GM04504 (cell line): ENCODE results near the gene TNK2.
A peak's percentile ranks its signal among the peaks of the same experiment; 100 is the strongest.
"Not testable (repeated sequence)": the region's sequence is repeated elsewhere in the genome, so short reads cannot be mapped to it uniquely, and the experiment has no call there.

Source experiments
- DNase-seq: peaks from one replicate; pipeline ENCODE4 v3.0.0-alpha.2; 2012; ENCODE audit warnings: low read depth

Gene TNK2

GRCh38 chr3:195907934-195908693 is at the start of gene TNK2:
Gene TNK2, minus strand, starts transcription at chr3:195908551. Its CDS starts 19,963 bp downstream, at chr3:195888588.
- no peak for DNase-seq

DNA sequence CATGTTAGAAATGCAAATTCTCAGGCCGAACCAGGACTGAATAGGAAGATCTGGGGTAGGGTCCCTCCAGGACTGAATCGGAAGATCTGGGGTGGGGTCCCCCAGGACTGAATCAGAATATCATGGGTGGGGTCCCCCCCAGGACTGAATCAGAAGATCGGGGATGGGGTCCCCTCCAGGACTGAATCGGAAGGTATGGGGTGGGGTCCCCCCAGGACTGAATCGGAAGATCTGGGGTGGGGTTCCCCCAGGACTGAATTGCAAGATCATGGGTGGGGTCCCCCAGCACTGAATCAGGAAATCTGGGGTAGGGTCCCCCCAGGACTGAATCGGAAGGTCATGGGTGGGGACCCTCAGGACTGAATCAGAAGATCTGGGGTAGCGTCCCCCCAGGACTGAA is 48.2 kb upstream of the TNK2 start:
- no peak for DNase-seq

GRCh38 chr3:195955416-195955841 is 47.1 kb upstream of the TNK2 start:
- DNase-seq: not testable (repeated sequence)

- not testable (repeated sequence) for DNase-seq
These were observed 46.4 kb upstream of the TNK2 start for GRCh38 chr3:195954752-195955119.

DNA sequence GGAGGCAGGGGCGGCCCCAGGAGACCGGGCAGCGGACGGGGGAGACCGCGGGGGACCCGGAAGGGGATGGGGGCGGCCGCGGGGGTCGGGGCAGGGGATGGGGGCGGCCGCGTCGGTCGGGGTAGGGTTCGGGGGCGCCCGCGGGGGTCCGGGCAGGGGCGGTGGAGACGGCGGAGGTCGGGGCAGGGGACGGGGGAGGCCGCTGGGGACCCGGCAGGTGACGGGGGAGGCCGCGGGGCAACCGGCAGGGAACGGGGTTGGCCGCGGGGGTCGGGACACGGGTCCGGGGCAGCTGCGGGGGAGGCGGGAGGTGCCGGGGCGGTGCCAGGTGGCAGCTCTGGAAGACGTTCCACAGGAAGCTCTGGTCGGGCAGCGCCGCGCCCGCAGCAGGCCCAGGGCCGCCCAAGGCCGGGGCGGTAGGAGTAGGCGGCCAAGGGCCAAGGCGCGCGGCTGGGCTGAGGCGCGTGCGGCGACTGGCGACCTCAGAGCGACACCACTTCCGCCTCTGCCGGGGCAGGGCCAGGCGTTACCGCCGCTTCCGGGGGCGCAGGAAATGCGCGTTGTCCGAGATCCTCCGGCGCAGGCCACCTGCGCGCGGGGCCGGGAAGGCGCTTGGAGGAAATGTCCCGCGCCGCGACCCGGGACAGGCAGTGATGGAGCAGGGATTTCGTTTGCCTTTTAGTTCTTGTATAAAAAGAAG is 45.9 kb upstream of the TNK2 start:
- DNase-seq: peak; percentile 14

DNA sequence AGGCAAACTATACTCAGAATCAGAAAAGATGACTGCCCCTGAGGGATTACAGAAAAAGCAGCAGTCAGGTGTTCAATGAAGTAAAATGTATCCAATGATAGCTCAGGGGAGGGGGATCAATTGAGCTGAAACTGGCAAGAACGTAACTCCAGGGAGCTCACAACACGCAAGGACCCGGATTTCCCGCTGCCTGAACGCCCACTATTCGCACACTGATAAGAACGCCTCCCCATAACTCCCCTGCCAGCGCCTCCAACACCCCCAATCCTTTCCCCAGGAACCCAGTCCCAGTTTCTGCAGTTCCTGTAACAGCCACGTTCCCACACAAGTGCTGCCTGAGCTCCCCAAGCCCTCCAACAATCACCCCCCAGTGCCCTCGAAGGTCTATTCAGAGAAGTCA is 44.2 kb upstream of the TNK2 start:
- not testable (repeated sequence) for DNase-seq

DNA sequence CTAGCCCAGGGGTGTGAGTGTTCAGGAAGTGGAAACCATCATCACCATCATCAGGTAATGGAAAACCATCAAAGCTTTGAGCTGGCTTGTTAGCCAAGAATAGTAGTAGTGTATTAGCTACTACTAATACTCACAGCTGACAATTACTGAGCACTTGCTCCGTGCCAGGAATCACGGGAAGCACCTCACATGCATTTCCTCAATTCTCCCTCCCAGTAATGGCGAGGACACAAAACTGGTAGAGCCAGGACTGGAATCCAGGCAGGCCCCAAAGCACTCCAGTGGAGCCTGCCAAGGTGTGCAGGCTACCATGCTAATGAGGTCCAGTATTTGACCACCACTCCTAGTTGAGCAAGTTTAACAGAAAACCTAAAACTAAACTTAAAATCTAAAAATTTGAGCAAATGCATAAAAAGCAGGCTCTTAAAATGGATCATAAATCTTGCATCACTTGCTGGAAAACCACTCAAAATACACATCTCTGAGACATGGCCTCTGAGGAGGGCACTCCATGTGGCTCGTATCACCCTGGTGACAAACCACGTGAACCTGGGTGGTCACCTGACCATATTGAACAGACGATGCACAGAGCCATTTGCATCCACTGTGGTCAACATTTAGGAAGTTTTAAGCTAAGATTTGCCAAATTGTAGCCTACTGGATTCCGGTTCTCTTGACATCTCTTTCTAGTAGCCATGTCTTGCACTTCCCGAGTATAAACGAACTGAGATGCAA is 43.3 kb upstream of the TNK2 start:
- not testable (repeated sequence) for DNase-seq

GRCh38 chr3:195950731-195951130 is 42.4 kb upstream of the TNK2 start:
- DNase-seq: not testable (repeated sequence)

DNA sequence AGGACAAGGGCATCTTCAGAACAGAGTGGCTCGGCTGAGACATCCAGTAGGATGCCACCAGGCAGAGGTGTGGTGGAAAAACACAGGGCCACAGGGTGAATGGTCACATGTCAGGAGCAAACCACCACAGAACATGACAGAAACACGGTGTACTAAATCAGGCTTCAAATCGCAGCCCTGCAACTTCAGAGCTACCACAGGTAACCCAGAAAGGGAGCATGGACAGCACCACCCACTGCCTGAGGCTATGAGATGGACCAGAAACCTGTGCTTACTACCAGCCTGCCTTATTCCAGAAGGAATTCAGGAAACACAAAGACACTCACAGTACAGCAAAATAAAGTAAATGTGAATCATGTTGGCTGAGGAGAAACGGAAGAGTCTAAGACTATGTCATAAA is 41.8 kb upstream of the TNK2 start:
- DNase-seq: not testable (repeated sequence)

- DNase-seq: not testable (repeated sequence)
These were observed 38.8 kb upstream of the TNK2 start for GRCh38 chr3:195946910-195947699.

DNA sequence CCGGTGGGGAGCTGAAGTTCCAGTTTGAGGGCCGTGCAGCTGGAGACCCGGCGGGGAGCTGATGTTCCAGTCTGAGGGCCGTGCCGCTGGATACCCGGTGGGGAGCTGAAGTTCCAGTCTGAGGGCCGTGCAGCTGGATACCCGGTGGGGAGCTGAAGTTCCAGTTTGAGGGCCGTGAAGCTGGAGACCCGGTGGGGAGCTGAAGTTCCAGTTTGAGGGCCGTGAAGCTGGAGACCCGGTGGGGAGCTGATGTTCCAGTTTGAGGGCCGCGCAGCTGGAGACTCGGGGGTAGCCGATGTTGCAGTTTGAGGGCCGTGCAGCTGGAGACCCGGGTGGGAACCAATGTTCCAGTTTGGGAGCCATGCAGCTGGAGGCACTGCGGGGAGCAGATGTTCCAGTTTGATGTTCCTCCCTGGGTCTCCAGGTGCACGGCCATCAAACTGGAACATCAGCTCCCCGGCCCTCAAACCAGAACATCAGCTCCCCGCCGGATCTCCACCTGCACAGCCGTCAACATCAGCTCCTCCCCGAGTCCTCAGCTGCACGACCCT is 33.0 kb upstream of the TNK2 start:
- DNase-seq: not testable (repeated sequence)

GRCh38 chr3:195940806-195941205 is 32.5 kb upstream of the TNK2 start:
- DNase-seq: not testable (repeated sequence)

- not testable (repeated sequence) for DNase-seq
These were observed 31.4 kb upstream of the TNK2 start for GRCh38 chr3:195939526-195940470.

DNA sequence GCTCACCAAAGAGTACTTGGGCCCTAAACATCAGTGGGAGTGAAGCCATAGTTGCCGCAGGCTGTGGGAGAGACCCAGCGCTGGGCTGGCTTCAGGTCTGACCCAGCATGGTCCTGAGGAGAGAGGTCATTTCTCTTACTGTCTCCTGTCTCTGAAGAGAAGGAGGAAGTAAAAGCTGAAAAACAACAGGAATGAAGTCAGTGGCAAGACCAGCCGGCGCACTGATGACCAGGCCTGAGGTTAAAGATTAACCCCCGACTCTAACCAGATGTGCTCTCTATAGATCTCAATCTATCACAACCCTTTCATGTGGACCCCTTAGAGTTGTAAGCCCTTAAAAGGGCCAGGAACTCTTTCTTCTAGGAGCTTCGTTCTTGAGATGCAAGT is 24.7 kb upstream of the TNK2 start:
- not testable (repeated sequence) for DNase-seq

GRCh38 chr3:195932418-195933043 is 24.2 kb upstream of the TNK2 start:
- no peak for DNase-seq

- no peak for DNase-seq
These were observed 23.4 kb upstream of the TNK2 start for GRCh38 chr3:195931582-195932273.

DNA sequence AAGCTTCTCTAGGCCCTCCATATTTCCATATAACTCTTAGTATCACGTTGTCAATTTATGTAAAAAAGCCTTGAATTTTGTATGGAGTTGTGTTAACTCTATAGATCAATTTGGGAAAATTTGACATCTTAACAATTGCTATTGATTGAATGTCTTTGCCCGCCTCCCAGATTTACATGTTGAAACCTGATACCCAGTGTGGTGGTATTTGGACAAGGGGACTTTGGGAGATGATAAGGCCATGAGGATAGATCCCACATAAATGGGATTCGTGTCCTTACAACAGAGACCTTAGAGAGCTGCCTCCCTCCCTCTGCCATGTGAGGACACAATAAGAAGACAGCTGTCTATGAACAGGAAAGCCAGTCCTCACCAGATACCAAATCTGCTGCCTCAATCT is 21.1 kb upstream of the TNK2 start:
- no peak for DNase-seq

DNA sequence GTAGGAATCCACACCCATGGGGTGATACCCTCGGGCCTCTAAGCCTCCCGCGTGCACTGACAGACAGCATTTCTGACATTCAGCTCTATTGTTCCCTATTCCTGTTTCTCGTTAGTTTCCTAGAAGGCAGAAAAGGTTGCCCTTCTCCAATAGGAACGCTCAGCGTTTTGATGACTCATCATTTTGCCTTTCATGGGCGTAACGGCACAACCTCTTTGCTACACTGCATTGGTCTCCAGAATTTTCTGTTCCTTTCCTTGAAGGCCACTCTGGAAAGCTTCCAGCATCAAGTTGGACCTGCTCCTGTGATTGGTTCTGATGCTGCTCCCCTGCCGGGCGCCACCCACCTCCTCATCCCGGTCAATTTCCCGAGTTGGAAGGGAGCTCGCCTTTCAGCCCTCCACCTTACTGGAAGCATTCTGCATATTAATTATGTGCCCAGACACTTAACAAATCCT is 13.0 kb upstream of the TNK2 start:
- no peak for DNase-seq

GRCh38 chr3:195918176-195918575 is 9.8 kb upstream of the TNK2 start:
- no peak for DNase-seq
